Measurements from ENCODE around the gene UFSP2.

Gene UFSP2, protein sequence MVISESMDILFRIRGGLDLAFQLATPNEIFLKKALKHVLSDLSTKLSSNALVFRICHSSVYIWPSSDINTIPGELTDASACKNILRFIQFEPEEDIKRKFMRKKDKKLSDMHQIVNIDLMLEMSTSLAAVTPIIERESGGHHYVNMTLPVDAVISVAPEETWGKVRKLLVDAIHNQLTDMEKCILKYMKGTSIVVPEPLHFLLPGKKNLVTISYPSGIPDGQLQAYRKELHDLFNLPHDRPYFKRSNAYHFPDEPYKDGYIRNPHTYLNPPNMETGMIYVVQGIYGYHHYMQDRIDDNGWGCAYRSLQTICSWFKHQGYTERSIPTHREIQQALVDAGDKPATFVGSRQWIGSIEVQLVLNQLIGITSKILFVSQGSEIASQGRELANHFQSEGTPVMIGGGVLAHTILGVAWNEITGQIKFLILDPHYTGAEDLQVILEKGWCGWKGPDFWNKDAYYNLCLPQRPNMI

DNA sequence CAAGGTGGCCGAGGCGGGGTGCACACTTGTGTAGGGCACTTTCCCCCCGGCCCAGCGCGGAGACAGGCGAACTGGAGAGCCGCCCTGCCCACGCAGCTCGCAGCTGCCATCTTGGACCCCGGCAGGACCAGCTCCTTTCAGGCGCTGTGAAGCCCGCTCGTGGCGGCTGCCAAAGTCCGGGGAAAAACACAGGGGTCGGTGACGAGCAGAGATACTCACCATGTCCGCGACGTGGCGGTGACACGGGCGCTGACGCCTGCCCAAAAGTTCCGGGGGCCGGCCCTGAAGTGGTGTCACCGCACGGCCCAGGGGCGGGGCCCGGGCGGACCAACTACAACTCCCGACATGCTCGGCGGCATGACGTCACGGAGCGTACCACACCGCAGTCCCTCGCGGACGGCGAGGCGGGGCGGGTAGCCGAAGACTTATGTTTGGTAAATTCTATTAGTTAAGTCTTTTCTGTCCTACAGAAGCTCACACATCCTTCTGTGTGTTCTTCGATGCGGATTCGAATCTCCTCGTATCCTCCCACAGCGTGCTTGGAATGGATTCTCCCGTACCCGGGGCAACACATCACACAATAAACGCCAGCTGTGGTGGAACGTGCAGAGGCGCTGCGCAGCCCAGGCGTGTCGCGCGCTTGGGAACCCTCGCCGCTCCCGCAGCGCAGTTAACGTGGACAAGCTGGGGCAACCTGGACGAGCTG is at the start of gene UFSP2:
TSS of gene UFSP2 (minus strand) at position 318 of the 706 bp plus-strand sequence. CDS start at position 222, 96 bp downstream.
- H3K36me3 ChIP-seq (ENCODE audit: insufficient read depth): no peaks in the 10 kb centered on the region
- H3K4me2 ChIP-seq: peak within 1 kb of the TSS; percentile 92
- 0 out of 2 replicates have a peak, but pooled peaks cover 5% of the 10 kb centered on the region for H3K79me2 ChIP-seq (ENCODE audit: insufficient read depth, low read depth)
- TF ChIP-seq, protein P1, sequence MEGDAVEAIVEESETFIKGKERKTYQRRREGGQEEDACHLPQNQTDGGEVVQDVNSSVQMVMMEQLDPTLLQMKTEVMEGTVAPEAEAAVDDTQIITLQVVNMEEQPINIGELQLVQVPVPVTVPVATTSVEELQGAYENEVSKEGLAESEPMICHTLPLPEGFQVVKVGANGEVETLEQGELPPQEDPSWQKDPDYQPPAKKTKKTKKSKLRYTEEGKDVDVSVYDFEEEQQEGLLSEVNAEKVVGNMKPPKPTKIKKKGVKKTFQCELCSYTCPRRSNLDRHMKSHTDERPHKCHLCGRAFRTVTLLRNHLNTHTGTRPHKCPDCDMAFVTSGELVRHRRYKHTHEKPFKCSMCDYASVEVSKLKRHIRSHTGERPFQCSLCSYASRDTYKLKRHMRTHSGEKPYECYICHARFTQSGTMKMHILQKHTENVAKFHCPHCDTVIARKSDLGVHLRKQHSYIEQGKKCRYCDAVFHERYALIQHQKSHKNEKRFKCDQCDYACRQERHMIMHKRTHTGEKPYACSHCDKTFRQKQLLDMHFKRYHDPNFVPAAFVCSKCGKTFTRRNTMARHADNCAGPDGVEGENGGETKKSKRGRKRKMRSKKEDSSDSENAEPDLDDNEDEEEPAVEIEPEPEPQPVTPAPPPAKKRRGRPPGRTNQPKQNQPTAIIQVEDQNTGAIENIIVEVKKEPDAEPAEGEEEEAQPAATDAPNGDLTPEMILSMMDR (conservative IDR thresholded peaks at IDR 0.05; ENCODE audit: low read depth, low read length): no peak
- peaks cover 21% of the 10 kb centered on the region for H3K4me1 ChIP-seq (ENCODE audit: low read depth, poor library complexity, severe bottlenecking)
- no peak within 1 kb of the TSS for H3K4me3 ChIP-seq (IDR thresholded peaks at IDR 0.05; ENCODE audit: insufficient read depth, low read depth, low read length)
- H3K27me3 ChIP-seq (ENCODE audit: insufficient read depth, low read depth): no peaks in the 10 kb centered on the region
- peak within 1 kb of the TSS; percentile 95 for H3K9ac ChIP-seq
- H4K20me1 ChIP-seq (ENCODE audit: insufficient read depth): no peaks in the 10 kb centered on the region
- peak within 1 kb of the TSS; percentile 87 for H3K27ac ChIP-seq
- H2AFZ ChIP-seq (ENCODE audit: low read depth): peak within 1 kb of the TSS; percentile 95

DNA sequence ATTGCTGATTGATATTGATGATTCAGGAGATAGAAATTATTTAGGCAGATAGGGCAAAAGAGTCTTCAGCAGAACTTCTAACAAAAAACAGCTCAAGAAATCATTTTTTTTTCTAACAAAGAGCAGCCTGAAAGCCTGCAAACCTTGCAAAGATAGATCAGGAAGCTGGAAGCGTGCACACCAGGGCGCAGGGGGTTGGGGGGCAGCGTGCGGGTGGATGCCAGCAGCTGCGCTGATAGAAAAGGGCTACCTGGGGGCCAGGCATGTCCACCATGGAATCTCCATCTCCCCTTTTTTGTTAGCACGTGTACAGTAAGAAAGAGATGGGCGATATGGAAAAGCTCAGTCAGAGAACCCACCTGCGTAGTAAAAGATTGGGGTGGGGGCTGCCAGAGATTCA is 47.5 kb upstream of the UFSP2 start:
- no peak overlapping the region for H3K9ac ChIP-seq
- H3K4me2 ChIP-seq: no peak overlapping the region
- no peaks in the 10 kb centered on the region for H4K20me1 ChIP-seq (ENCODE audit: insufficient read depth)
- H3K79me2 ChIP-seq (ENCODE audit: insufficient read depth, low read depth): no peaks in the 10 kb centered on the region
- no peaks in the 10 kb centered on the region for H3K27me3 ChIP-seq (ENCODE audit: insufficient read depth, low read depth)
- TF ChIP-seq, protein P1 (conservative IDR thresholded peaks at IDR 0.05; ENCODE audit: low read depth, low read length): no peak
- peaks cover 35% of the 10 kb centered on the region for H3K4me1 ChIP-seq (ENCODE audit: low read depth, poor library complexity, severe bottlenecking)
- H3K4me3 ChIP-seq (IDR thresholded peaks at IDR 0.05; ENCODE audit: insufficient read depth, low read depth, low read length): no peak overlapping the region
- no peak overlapping the region for H2AFZ ChIP-seq (ENCODE audit: low read depth)
- no peaks in the 10 kb centered on the region for H3K36me3 ChIP-seq (ENCODE audit: insufficient read depth)
- H3K27ac ChIP-seq: no peak overlapping the region

DNA sequence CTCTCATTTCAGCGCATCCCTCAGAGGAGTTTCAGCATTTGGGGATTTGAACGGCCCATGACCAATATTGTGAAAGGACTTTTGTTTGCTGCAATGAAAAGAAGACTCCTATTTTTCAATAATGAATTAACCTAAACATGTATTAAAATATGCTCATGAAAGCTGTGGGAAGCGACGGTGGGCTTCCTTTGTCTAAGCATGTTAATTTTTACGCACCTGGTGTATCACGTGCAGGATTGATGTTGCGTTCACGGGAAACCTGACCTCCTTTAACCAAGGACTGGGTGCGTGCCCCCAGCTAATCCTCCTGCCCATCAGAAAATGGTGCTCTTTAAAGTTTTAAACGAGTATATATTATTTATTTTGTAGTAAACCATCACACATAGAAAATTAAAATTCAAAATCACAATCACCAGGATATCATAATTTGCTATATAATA is 46.4 kb upstream of the UFSP2 start:
- TF ChIP-seq, protein P1 (conservative IDR thresholded peaks at IDR 0.05; ENCODE audit: low read depth, low read length): no peak
- no peaks in the 10 kb centered on the region for H4K20me1 ChIP-seq (ENCODE audit: insufficient read depth)
- no peaks in the 10 kb centered on the region for H3K36me3 ChIP-seq (ENCODE audit: insufficient read depth)
- no peaks in the 10 kb centered on the region for H3K79me2 ChIP-seq (ENCODE audit: insufficient read depth, low read depth)
- peak overlapping the region; percentile 98 for H2AFZ ChIP-seq (ENCODE audit: low read depth)
- H3K27ac ChIP-seq: peak overlapping the region; percentile 27; the same call in 1 of the 2 replicates
- peaks cover 24% of the 10 kb centered on the region for H3K4me1 ChIP-seq (ENCODE audit: low read depth, poor library complexity, severe bottlenecking)
- peak overlapping the region; percentile 95 for H3K4me2 ChIP-seq
- no peaks in the 10 kb centered on the region for H3K27me3 ChIP-seq (ENCODE audit: insufficient read depth, low read depth)
- H3K9ac ChIP-seq: peak overlapping the region; percentile 57; the same call in 1 of the 2 replicates
- no peak overlapping the region for H3K4me3 ChIP-seq (IDR thresholded peaks at IDR 0.05; ENCODE audit: insufficient read depth, low read depth, low read length)

DNA sequence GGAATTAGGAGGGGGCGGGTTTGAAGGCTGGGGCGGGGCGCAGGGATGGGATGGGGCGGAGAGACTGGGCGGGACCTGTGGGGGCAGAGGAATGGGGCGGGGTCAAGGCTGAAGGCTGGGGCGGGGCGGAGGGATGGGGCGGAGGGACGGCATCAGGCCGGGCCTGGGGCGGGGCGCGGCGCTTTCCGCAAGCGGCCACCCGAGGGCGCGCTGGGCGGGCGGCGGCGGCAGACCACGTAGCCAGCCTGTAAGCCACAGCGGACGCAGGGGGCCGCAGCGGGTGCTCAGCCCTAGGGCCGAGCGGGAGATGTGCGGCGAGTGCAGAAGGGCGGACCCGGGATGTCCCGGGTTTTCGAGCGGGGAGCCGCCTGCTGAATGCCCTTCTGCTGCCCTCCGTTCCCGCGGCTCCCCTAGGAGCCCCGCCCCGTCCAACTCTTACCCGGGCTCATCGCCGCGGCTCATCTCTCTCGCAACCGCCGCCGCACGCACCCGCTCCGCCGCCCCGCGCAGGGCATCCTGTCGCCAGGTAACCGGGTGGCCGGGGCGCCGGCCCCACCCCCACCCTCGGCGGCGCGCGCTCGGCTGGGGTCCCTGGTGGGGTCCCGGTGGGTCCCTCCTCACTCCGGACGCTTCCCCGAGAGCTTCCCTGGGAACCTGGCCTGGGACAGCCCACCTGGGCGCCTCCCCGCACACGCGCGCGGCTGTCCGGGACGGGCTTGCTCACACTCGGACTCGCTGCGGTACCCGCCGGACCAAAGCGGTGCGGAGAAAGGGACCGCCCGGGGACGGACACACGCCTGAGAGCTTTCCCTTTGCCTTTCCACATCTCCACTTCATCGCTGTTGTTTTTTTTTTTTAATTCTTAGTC is 45.7 kb upstream of the UFSP2 start, which contains the start of gene CCDC110:
TSS of gene CCDC110 (minus strand) at position 499 of the 868 bp plus-strand sequence. CDS start at position 449, 50 bp downstream.
- peak within 1 kb of the TSS; percentile 98 for H2AFZ ChIP-seq (ENCODE audit: low read depth)
- H3K27me3 ChIP-seq (ENCODE audit: insufficient read depth, low read depth): no peaks in the 10 kb centered on the region
- peak within 1 kb of the TSS; percentile 57 for H3K9ac ChIP-seq
- TF ChIP-seq, protein P1 (conservative IDR thresholded peaks at IDR 0.05; ENCODE audit: low read depth, low read length): peak; percentile 29; the same call in 1 of the 2 replicates
- H3K27ac ChIP-seq: peak within 1 kb of the TSS; percentile 27
- H3K36me3 ChIP-seq (ENCODE audit: insufficient read depth): no peaks in the 10 kb centered on the region
- no peaks in the 10 kb centered on the region for H4K20me1 ChIP-seq (ENCODE audit: insufficient read depth)
- H3K4me3 ChIP-seq (IDR thresholded peaks at IDR 0.05; ENCODE audit: insufficient read depth, low read depth, low read length): no peak within 1 kb of the TSS
- no peaks in the 10 kb centered on the region for H3K79me2 ChIP-seq (ENCODE audit: insufficient read depth, low read depth)
- peak within 1 kb of the TSS; percentile 95 for H3K4me2 ChIP-seq
- peaks cover 18% of the 10 kb centered on the region for H3K4me1 ChIP-seq (ENCODE audit: low read depth, poor library complexity, severe bottlenecking)
